ENCODE data around the gene ABHD17A.

The ABHD17A gene

GRCh38 chr19:1908364-1908678, 23.0 kb upstream of the ABHD17A start:
- TF ChIP-seq REST (IDR thresholded peaks at IDR 0.05; ENCODE audit: low read depth) (no peak), MAX (IDR thresholded peaks at IDR 0.05) (no peak), TCF12 (IDR thresholded peaks at IDR 0.05; ENCODE audit: low read depth) (no peak), NFIC (IDR thresholded peaks at IDR 0.05) (no peak), FOXM1 (IDR thresholded peaks at IDR 0.05; ENCODE audit: borderline replicate concordance, low read depth) (no peak), CEBPB (IDR thresholded peaks at IDR 0.05) (no peak), ZBTB7A (IDR thresholded peaks at IDR 0.05; ENCODE audit: low read depth) (no peak), USF1 (IDR thresholded peaks at IDR 0.05) (no peak), RAD21 (IDR thresholded peaks at IDR 0.05; ENCODE audit: low read depth) (no peak), TEAD4 (IDR thresholded peaks at IDR 0.05) (no peak), TAF1 (IDR thresholded peaks at IDR 0.05; ENCODE audit: low read depth) (no peak)

GRCh38 chr19:1907563-1908363, 22.5 kb upstream of the ABHD17A start:
- no peak for TF ChIP-seq EP300 (IDR thresholded peaks at IDR 0.05; ENCODE audit: borderline replicate concordance)
- no peak for TF ChIP-seq NFIC (IDR thresholded peaks at IDR 0.05)
- TF ChIP-seq TAF1 (IDR thresholded peaks at IDR 0.05; ENCODE audit: low read depth), result no peak
- no peak for TF ChIP-seq ZBTB7A (IDR thresholded peaks at IDR 0.05; ENCODE audit: low read depth)
- TF ChIP-seq RAD21 (IDR thresholded peaks at IDR 0.05; ENCODE audit: low read depth), result no peak
- TF ChIP-seq TEAD4 (IDR thresholded peaks at IDR 0.05), result no peak
- TF ChIP-seq CREB1 (IDR thresholded peaks at IDR 0.05; ENCODE audit: low read depth), result no peak
- no peak for TF ChIP-seq YY1 (IDR thresholded peaks at IDR 0.05; ENCODE audit: low read depth)
- no peak for TF ChIP-seq MAX (IDR thresholded peaks at IDR 0.05)
- no peak for TF ChIP-seq TCF12 (IDR thresholded peaks at IDR 0.05; ENCODE audit: low read depth)
- TF ChIP-seq REST (IDR thresholded peaks at IDR 0.05; ENCODE audit: low read depth), result no peak
- TF ChIP-seq EGR1 (IDR thresholded peaks at IDR 0.05), result no peak
- no peak for TF ChIP-seq CEBPB (IDR thresholded peaks at IDR 0.05)
- no peak for TF ChIP-seq FOXM1 (IDR thresholded peaks at IDR 0.05; ENCODE audit: borderline replicate concordance, low read depth)
- no peak for TF ChIP-seq USF1 (IDR thresholded peaks at IDR 0.05)

- TF ChIP-seq FOXM1 (IDR thresholded peaks at IDR 0.05; ENCODE audit: borderline replicate concordance, low read depth) (no peak), CEBPB (IDR thresholded peaks at IDR 0.05) (no peak), RAD21 (IDR thresholded peaks at IDR 0.05; ENCODE audit: low read depth) (no peak), TEAD4 (IDR thresholded peaks at IDR 0.05) (no peak), TCF12 (IDR thresholded peaks at IDR 0.05; ENCODE audit: low read depth) (no peak), YY1 (IDR thresholded peaks at IDR 0.05; ENCODE audit: low read depth) (no peak), REST (IDR thresholded peaks at IDR 0.05; ENCODE audit: low read depth) (no peak), TAF1 (IDR thresholded peaks at IDR 0.05; ENCODE audit: low read depth) (no peak), EGR1 (IDR thresholded peaks at IDR 0.05) (no peak), CREB1 (IDR thresholded peaks at IDR 0.05; ENCODE audit: low read depth) (no peak), NFIC (IDR thresholded peaks at IDR 0.05) (no peak), USF1 (IDR thresholded peaks at IDR 0.05) (no peak), EP300 (IDR thresholded peaks at IDR 0.05; ENCODE audit: borderline replicate concordance) (no peak), ZBTB7A (IDR thresholded peaks at IDR 0.05; ENCODE audit: low read depth) (no peak), MAX (IDR thresholded peaks at IDR 0.05) (no peak)
Measured at GRCh38 chr19:1906985-1907562, 21.8 kb upstream of the ABHD17A start.

Measured in Ishikawa (cell line).